Measurements from ENCODE around the gene FHL1. TPM values are rescaled to one million over a fixed set of nuclear protein-coding genes. Genes with fewer than 3 reads are reported as not detected.
A peak's percentile ranks its signal among the peaks of the same experiment; 100 is the strongest.

The FHL1 gene
- total RNA-seq, 4 donors from 2014 or later = 85.9 to 140 (median 107) TPM

GRCh38 chrX:136202889-136203288 is 55.6 kb downstream of the FHL1 start:
- intact Hi-C loops (cut with DNase I; ENCODE audit: low total_unique reads) = no loop called here
- DNase-seq (ENCODE audit: low spot score in 2 of 2) = no peak
- no peak overlapping the region for H3K4me3 ChIP-seq (ENCODE audit: low read depth, poor library complexity, severe bottlenecking)
- TF ChIP-seq, protein P1, sequence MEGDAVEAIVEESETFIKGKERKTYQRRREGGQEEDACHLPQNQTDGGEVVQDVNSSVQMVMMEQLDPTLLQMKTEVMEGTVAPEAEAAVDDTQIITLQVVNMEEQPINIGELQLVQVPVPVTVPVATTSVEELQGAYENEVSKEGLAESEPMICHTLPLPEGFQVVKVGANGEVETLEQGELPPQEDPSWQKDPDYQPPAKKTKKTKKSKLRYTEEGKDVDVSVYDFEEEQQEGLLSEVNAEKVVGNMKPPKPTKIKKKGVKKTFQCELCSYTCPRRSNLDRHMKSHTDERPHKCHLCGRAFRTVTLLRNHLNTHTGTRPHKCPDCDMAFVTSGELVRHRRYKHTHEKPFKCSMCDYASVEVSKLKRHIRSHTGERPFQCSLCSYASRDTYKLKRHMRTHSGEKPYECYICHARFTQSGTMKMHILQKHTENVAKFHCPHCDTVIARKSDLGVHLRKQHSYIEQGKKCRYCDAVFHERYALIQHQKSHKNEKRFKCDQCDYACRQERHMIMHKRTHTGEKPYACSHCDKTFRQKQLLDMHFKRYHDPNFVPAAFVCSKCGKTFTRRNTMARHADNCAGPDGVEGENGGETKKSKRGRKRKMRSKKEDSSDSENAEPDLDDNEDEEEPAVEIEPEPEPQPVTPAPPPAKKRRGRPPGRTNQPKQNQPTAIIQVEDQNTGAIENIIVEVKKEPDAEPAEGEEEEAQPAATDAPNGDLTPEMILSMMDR (IDR thresholded peaks at IDR 0.05) = no peak
- no peak for TF ChIP-seq POLR2A (IDR thresholded peaks at IDR 0.05)
- WGBS, 2 donors = 50% methylated on average over 5 of the region's 5 CpGs

GRCh38 chrX:136203438-136203837 is 56.1 kb downstream of the FHL1 start:
- intact Hi-C loops (cut with DNase I; ENCODE audit: low total_unique reads) = no loop called here
- H3K4me3 ChIP-seq (ENCODE audit: low read depth, poor library complexity, severe bottlenecking) = no peak overlapping the region
- DNase-seq (ENCODE audit: low spot score in 2 of 2) = no peak
- TF ChIP-seq, protein P1 (IDR thresholded peaks at IDR 0.05) = no peak
- TF ChIP-seq POLR2A (IDR thresholded peaks at IDR 0.05) = no peak

GRCh38 chrX:136203951-136204350 is 56.6 kb downstream of the FHL1 start:
- H3K4me3 ChIP-seq (ENCODE audit: low read depth, poor library complexity, severe bottlenecking) = no peak overlapping the region
- 42 to 46% methylated on average over 3 of the region's 3 CpGs for WGBS, 2 donors
- TF ChIP-seq, protein P1 (IDR thresholded peaks at IDR 0.05) = no peak
- no peak for TF ChIP-seq POLR2A (IDR thresholded peaks at IDR 0.05)

DNA sequence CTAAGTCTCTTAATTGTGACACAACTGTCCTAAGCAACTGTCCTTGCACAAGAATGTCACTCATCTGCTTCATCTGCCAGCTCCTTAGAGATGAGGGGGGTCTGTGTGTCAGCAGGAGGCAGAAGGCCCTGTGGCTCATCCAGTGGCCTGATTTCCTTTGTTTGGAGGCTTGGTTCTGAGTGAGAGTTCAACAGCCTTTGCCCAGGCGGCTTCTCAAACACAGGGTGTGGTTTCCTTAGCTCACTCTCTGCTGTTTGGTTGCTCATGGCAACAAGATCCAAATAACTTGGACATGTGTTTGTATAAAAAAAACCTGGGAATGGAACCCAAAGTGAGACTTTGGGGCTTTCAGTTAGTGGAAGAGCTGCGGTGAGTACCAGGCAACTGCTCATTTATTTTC is 57.2 kb downstream of the FHL1 start:
- DNase-seq (ENCODE audit: low spot score in 2 of 2) = peak; percentile 49 to 88
- no peak for TF ChIP-seq POLR2A (IDR thresholded peaks at IDR 0.05)
- TF ChIP-seq, protein P1 (IDR thresholded peaks at IDR 0.05) = no peak
- 20 to 25% methylated on average over 2 of the region's 2 CpGs for WGBS, 2 donors
- H3K4me3 ChIP-seq (ENCODE audit: low read depth, poor library complexity, severe bottlenecking) = no peak overlapping the region
- intact Hi-C loops (cut with DNase I; ENCODE audit: low total_unique reads) = no loop called here

More at GRCh38 chrX:136203951-136204350, 56.6 kb downstream of the FHL1 start:
- DNase-seq (ENCODE audit: low spot score in 2 of 2) = no peak
- intact Hi-C loops (cut with DNase I; ENCODE audit: low total_unique reads) = no loop called here

- 62 to 71% methylated on average over 7 to 8 of the region's 8 CpGs for WGBS, 2 donors
- DNase-seq (ENCODE audit: low spot score in 2 of 2) = no peak
- no peak overlapping the region for H3K4me3 ChIP-seq (ENCODE audit: low read depth, poor library complexity, severe bottlenecking)
- TF ChIP-seq POLR2A (IDR thresholded peaks at IDR 0.05) = no peak
- TF ChIP-seq, protein P1 (IDR thresholded peaks at IDR 0.05) = no peak
- intact Hi-C loops (cut with DNase I; ENCODE audit: low total_unique reads) = no loop called here
These were observed 58.6 kb downstream of the FHL1 start for GRCh38 chrX:136205882-136206380.

DNA sequence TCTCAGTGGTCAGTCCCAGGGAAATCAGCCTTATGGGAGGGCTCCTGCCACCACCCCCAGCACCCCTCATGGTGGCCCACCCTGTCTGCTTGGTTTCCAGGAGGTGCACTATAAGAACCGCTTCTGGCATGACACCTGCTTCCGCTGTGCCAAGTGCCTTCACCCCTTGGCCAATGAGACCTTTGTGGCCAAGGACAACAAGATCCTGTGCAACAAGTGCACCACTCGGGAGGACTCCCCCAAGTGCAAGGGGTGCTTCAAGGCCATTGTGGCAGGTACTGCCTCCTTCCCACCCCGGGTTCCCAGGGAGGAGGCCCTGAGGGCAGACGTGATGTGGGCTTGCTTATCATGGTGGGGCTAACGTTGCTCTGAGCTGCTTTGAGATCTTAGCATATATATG is 59.6 kb downstream of the FHL1 start:
- DNase-seq (ENCODE audit: low spot score in 2 of 2) = no peak
- H3K4me3 ChIP-seq (ENCODE audit: low read depth, poor library complexity, severe bottlenecking) = no peak overlapping the region
- no peak for TF ChIP-seq POLR2A (IDR thresholded peaks at IDR 0.05)
- TF ChIP-seq, protein P1 (IDR thresholded peaks at IDR 0.05) = no peak
- 61 to 78% methylated on average over 4 to 6 of the region's 6 CpGs for WGBS, 2 donors
- intact Hi-C loops (cut with DNase I; ENCODE audit: low total_unique reads) = no loop called here

Data from lower leg skin (tissue), 4 donors.